ENCODE data around the gene ZNF780A.

Gene ZNF780A

GRCh38 chr19:40033989-40034560 lies 56.7 kb downstream of the ZNF780A start:
- Histone ChIP-seq H3K27me3 (ENCODE audit: insufficient read depth, low read depth, severe bottlenecking) (no peaks in the 10 kb centered on the region), H3K36me3 (peaks cover 10% of the 10 kb centered on the region), H3K27ac (no peak overlapping the region), H3K4me3 (ENCODE audit: low read depth, low read length) (no peak overlapping the region), H3K9me3 (ENCODE audit: severe bottlenecking) (peaks cover 8% of the 10 kb centered on the region)
- DNase-seq, result no peak
- no peak for TF ChIP-seq CTCF (IDR thresholded peaks at IDR 0.05; ENCODE audit: low read depth, low read length)

- no peak for TF ChIP-seq CTCF (IDR thresholded peaks at IDR 0.05; ENCODE audit: low read depth, low read length)
- Histone ChIP-seq H3K4me3 (ENCODE audit: low read depth, low read length) (no peak overlapping the region), H3K9me3 (ENCODE audit: severe bottlenecking) (peaks cover 17% of the 10 kb centered on the region), H3K27me3 (ENCODE audit: insufficient read depth, low read depth, severe bottlenecking) (no peaks in the 10 kb centered on the region), H3K36me3 (no peaks in the 10 kb centered on the region), H3K27ac (no peak overlapping the region)
- no peak for DNase-seq
Observed at GRCh38 chr19:40026597-40026970, 64.2 kb downstream of the ZNF780A start.

- Histone ChIP-seq H3K36me3 (no peaks in the 10 kb centered on the region), H3K9me3 (ENCODE audit: severe bottlenecking) (peaks cover 15% of the 10 kb centered on the region), H3K4me3 (ENCODE audit: low read depth, low read length) (no peak overlapping the region), H3K27me3 (ENCODE audit: insufficient read depth, low read depth, severe bottlenecking) (no peaks in the 10 kb centered on the region), H3K27ac (no peak overlapping the region)
- DNase-seq, result no peak
- no peak for TF ChIP-seq CTCF (IDR thresholded peaks at IDR 0.05; ENCODE audit: low read depth, low read length)
Observed at GRCh38 chr19:40025938-40026596, 64.7 kb downstream of the ZNF780A start.

- H3K4me3 ChIP-seq (ENCODE audit: low read depth, low read length), result no peak overlapping the region
- H3K9me3 ChIP-seq (ENCODE audit: severe bottlenecking), result peaks cover 15% of the 10 kb centered on the region
- no peak for TF ChIP-seq CTCF (IDR thresholded peaks at IDR 0.05; ENCODE audit: low read depth, low read length)
- DNase-seq, result no peak
- no peaks in the 10 kb centered on the region for H3K36me3 ChIP-seq
- H3K27me3 ChIP-seq (ENCODE audit: insufficient read depth, low read depth, severe bottlenecking), result no peaks in the 10 kb centered on the region
- no peak overlapping the region for H3K27ac ChIP-seq
Observed at GRCh38 chr19:40023969-40024368, 66.8 kb downstream of the ZNF780A start.

Measured in WERI-Rb-1 (cell line).